HK-2 (cell line): ENCODE data around the gene RABGAP1L.

Experiments used
- DNase-seq: peaks from one replicate; pipeline ENCODE4 v3.0.0-alpha.2; 2018; ENCODE audit not compliant: unreplicated experiment

The RABGAP1L gene

GRCh38 chr1:174920093-174920492 lies 760.8 kb downstream of the RABGAP1L start:
- DNase-seq = no peak

- no peak for DNase-seq
Observed at GRCh38 chr1:174922121-174922520, 762.8 kb downstream of the RABGAP1L start.

- DNase-seq = no peak
Observed at GRCh38 chr1:174923820-174924219, 764.5 kb downstream of the RABGAP1L start.

- no peak for DNase-seq
Observed at GRCh38 chr1:174928541-174928940, 769.2 kb downstream of the RABGAP1L start.

- DNase-seq = no peak
Observed at GRCh38 chr1:174931214-174931613, 771.9 kb downstream of the RABGAP1L start.

- no peak for DNase-seq
Observed at GRCh38 chr1:174932587-174932986, 773.3 kb downstream of the RABGAP1L start.

- no peak for DNase-seq
Observed at GRCh38 chr1:174935961-174936727, 776.8 kb downstream of the RABGAP1L start.

GRCh38 chr1:174938281-174939007 lies 779.1 kb downstream of the RABGAP1L start:
- DNase-seq = no peak

GRCh38 chr1:174939775-174940545 lies 780.6 kb downstream of the RABGAP1L start:
- DNase-seq = no peak

- DNase-seq = no peak
Observed at GRCh38 chr1:174940646-174941175, 781.4 kb downstream of the RABGAP1L start.

GRCh38 chr1:174942547-174943255 lies 783.4 kb downstream of the RABGAP1L start:
- no peak for DNase-seq

GRCh38 chr1:174946031-174946430 lies 786.7 kb downstream of the RABGAP1L start:
- DNase-seq = no peak

- no peak for DNase-seq
Observed at GRCh38 chr1:174949061-174949460, 789.7 kb downstream of the RABGAP1L start.

GRCh38 chr1:174949645-174950044 lies 790.3 kb downstream of the RABGAP1L start:
- no peak for DNase-seq

GRCh38 chr1:174953285-174954072 lies 794.2 kb downstream of the RABGAP1L start:
- no peak for DNase-seq

- no peak for DNase-seq
Observed at GRCh38 chr1:174954073-174954460, 794.7 kb downstream of the RABGAP1L start.

GRCh38 chr1:174954671-174955669 lies 795.6 kb downstream of the RABGAP1L start:
- no peak for DNase-seq

GRCh38 chr1:174956086-174956485 lies 796.8 kb downstream of the RABGAP1L start:
- no peak for DNase-seq

GRCh38 chr1:174956976-174957375 lies 797.7 kb downstream of the RABGAP1L start:
- no peak for DNase-seq
